Left ventricle myocardium inferior (tissue), 1 donor: ENCODE data around the gene ZNF546. TPM values are rescaled to one million over a fixed set of nuclear protein-coding genes. Genes with fewer than 3 reads are reported as not detected.

Experiments
- DNase-seq: peaks from one replicate; pipeline ENCODE4 v3.0.0-alpha.2; 2020
- H3K27ac ChIP-seq: fragments of 200-600 bp; replicated peaks from 2 replicates; pipeline ENCODE4 v1.8.0; 2021
- H3K27me3 ChIP-seq: fragments of 200-600 bp; 2 replicates; pipeline ENCODE4 v1.8.0; 2021; ENCODE audit warnings: low read depth
- H3K36me3 ChIP-seq: fragments of 200-600 bp; 2 replicates; pipeline ENCODE4 v1.8.0; 2021
- H3K4me1 ChIP-seq: fragments of 200-600 bp; 2 replicates; pipeline ENCODE4 v1.8.0; 2021
- H3K4me3 ChIP-seq: fragments of 200-600 bp; 2 replicates; pipeline ENCODE4 v1.8.0; 2021; ENCODE audit warnings: mild to moderate bottlenecking, moderate library complexity
- H3K9me3 ChIP-seq: fragments of 200-600 bp; replicated peaks from 2 replicates; pipeline ENCODE4 v1.8.0; 2021
- intact Hi-C: fragments of 100-400 bp; cut with micrococcal nuclease; formaldehyde crosslinking; loops from one replicate; pipeline ENCODE4 v1.11.0; 2022
- total RNA-seq: library from RNA; stranded (reverse); fragmentation: NEBNext Ultra II Directional; extraction: Animal tissue kit (Norgen Biotek cat#: 25700); gene quantifications from one replicate; pipeline ENCODE4 v1.2.1, GENCODE V29; 2021
- TF ChIP-seq, protein P1 (sequence below): fragments of 200-600 bp; IDR thresholded peaks from 2 replicates; pipeline ENCODE4 v1.8.0; 2021; ENCODE audit warnings: antibody characterized with exemption, mild to moderate bottlenecking, borderline replicate concordance
- donor health status: DM: no; HTN: yes; CAD: no; lungs with severe emphysema.

Gene ZNF546
- total RNA-seq, 1 donor from 2014 or later, result 7.8 TPM

DNA sequence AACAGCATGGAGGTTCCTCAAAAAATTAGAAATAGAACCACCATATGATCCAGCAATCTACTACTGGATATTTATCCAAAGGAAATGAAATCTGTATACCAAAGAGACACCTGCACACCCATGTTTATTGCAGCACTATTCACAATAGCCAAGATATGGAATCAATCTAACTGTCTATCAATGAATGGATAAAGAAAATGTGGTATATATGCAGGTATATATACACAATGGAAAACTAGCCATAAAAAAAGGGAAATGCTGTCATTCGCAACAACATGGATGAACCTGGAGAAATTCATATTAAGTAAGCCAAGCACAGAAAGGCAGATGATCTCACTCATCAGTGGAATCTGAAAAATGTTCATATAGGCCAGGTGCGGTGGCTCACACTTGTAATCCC, 56.6 kb downstream of the ZNF546 start:
- H3K4me3 ChIP-seq, result no peak overlapping the region
- peaks cover 30% of the 10 kb centered on the region for H3K36me3 ChIP-seq
- H3K27ac ChIP-seq, result no peak overlapping the region
- intact Hi-C loops, result no loop called here
- TF ChIP-seq, protein P1, sequence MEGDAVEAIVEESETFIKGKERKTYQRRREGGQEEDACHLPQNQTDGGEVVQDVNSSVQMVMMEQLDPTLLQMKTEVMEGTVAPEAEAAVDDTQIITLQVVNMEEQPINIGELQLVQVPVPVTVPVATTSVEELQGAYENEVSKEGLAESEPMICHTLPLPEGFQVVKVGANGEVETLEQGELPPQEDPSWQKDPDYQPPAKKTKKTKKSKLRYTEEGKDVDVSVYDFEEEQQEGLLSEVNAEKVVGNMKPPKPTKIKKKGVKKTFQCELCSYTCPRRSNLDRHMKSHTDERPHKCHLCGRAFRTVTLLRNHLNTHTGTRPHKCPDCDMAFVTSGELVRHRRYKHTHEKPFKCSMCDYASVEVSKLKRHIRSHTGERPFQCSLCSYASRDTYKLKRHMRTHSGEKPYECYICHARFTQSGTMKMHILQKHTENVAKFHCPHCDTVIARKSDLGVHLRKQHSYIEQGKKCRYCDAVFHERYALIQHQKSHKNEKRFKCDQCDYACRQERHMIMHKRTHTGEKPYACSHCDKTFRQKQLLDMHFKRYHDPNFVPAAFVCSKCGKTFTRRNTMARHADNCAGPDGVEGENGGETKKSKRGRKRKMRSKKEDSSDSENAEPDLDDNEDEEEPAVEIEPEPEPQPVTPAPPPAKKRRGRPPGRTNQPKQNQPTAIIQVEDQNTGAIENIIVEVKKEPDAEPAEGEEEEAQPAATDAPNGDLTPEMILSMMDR, result no peak
- H3K4me1 ChIP-seq, result peaks cover 47% of the 10 kb centered on the region
- no peak for DNase-seq
- peaks cover 36% of the 10 kb centered on the region for H3K9me3 ChIP-seq
- no peaks in the 10 kb centered on the region for H3K27me3 ChIP-seq

DNA sequence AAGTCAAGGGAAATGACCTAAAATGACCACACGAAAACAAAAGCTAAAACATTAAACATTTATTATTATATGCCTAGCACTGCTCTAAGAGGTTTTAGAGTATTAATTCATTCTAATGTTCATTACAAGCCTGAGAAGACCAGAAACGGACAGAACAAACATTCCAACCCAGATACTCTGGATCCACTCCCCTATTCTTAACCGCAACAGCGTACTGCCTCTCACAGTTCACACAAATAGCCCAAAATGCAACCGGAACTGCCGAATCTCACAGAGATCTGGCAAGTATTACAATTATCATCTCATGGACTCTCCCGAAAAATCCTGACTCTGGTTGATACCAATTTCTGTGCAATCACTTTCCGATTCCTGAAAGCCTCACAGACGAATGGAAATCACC, 57.8 kb downstream of the ZNF546 start:
- no peak for DNase-seq
- H3K9me3 ChIP-seq, result peaks cover 44% of the 10 kb centered on the region
- H3K27ac ChIP-seq, result peak overlapping the region; percentile 85
- no peaks in the 10 kb centered on the region for H3K27me3 ChIP-seq
- peak overlapping the region; percentile 86 for H3K4me3 ChIP-seq
- H3K4me1 ChIP-seq, result peaks cover 47% of the 10 kb centered on the region
- intact Hi-C loops, result no loop called here
- H3K36me3 ChIP-seq, result peaks cover 19% of the 10 kb centered on the region
- TF ChIP-seq, protein P1, result no peak

DNA sequence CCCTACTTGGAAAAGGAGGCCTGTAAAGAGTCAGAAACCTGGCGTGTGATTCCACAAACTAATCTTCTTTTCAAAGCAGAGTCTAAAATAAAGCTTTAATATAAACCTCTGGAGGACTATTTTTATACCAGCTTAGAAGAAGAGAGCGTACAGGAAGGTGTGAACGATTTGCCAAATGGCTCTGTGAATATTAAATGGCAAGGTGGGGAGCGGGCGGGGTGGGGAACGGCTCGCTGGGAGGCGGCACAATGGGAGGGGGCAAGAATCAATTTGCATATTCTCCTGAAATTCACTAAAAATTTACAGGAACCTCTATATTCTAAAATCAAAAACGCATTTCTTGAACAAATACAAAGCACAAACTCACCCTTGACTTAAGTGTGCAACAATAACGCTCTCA, 58.2 kb downstream of the ZNF546 start:
- peaks cover 15% of the 10 kb centered on the region for H3K36me3 ChIP-seq
- peaks cover 44% of the 10 kb centered on the region for H3K9me3 ChIP-seq
- peak overlapping the region; percentile 86 for H3K4me3 ChIP-seq
- intact Hi-C loops, result no loop called here
- peak overlapping the region; percentile 85 for H3K27ac ChIP-seq
- no peaks in the 10 kb centered on the region for H3K27me3 ChIP-seq
- H3K4me1 ChIP-seq, result peaks cover 47% of the 10 kb centered on the region
- TF ChIP-seq, protein P1, result no peak
- no peak for DNase-seq

DNA sequence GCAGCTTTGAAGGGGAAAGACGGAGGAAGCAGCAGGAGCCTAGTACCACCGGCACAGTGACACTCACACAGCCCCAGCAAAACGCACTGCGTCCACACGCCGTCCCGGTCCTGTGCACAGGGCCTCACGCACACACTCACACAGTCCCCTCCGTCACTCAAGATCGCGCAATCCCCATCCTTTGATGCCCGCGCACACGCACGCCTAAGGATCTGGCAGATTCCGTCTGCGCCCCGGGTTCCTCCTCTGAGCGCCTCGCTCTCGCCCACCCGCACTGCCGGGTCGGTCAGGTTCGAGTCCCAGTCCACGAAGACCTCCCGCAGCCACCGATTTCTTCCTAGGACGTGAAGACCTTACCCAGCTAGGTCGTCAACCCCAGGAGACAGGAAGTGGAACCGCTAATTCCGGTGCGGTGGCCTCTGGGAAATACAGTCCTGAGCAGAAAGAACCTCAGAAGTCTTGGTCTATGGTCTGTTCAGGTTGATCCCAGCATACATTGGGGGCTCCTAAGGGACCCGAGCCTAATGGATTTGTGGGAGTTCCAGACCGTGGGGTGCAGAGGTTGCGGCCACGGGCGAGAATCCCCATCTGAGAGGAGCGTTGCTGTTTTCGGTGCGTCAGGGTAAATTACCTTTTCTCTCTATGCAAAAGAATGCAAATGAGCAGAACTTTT, 59.1 kb downstream of the ZNF546 start, which contains the start of gene ZNF780B:
TSS of gene ZNF780B (minus strand) at position 400 of the 673 bp plus-strand sequence. CDS start 5,899 bp downstream, outside the sequence.
- H3K9me3 ChIP-seq, result peaks cover 44% of the 10 kb centered on the region
- DNase-seq, result peak; percentile 58
- intact Hi-C loops, result no loop called here
- peaks cover 47% of the 10 kb centered on the region for H3K4me1 ChIP-seq
- H3K36me3 ChIP-seq, result peaks cover 7% of the 10 kb centered on the region
- H3K4me3 ChIP-seq, result peak within 1 kb of the TSS; percentile 86
- no peaks in the 10 kb centered on the region for H3K27me3 ChIP-seq
- peak within 1 kb of the TSS; percentile 85 for H3K27ac ChIP-seq
- TF ChIP-seq, protein P1, result no peak

DNA sequence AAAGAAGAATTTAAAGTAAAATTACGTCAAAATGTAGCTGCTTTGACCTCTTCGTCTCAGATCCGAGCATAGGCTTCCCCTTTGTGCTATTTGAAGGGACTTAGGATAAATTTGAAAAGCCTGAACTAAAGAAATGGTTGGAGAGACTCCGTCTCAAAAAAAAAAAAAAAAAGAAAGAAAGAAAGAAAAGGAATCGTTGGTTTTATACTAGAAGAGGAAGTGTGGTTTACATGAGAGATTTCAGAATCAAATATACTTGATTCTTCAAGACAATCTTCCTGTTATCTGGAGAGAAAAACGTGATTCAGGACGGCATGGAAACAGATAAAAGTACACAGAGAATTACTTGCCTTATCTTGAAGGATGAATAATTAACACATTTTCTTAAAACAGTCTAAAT, 59.6 kb downstream of the ZNF546 start:
- H3K36me3 ChIP-seq, result peaks cover 7% of the 10 kb centered on the region
- H3K9me3 ChIP-seq, result peaks cover 46% of the 10 kb centered on the region
- intact Hi-C loops, result no loop called here
- H3K4me1 ChIP-seq, result peaks cover 42% of the 10 kb centered on the region
- DNase-seq, result no peak
- peak overlapping the region; percentile 85 for H3K27ac ChIP-seq
- H3K4me3 ChIP-seq, result peak overlapping the region; percentile 86
- no peaks in the 10 kb centered on the region for H3K27me3 ChIP-seq
- TF ChIP-seq, protein P1, result no peak
